H9 (cell line): ENCODE results near the gene CEMIP. TPM values are rescaled to one million over a fixed set of nuclear protein-coding genes. Genes with fewer than 3 reads are reported as not detected.

Source experiments
- DNase-seq: peaks from one replicate; pipeline ENCODE4 v3.0.0-alpha.2; 2017
- H2AFZ ChIP-seq: one replicate; pipeline ENCODE4 v1.6.1; 2013; ENCODE audit warnings: mild to moderate bottlenecking, low read length, control low read depth, moderate library complexity
- H2AK5ac ChIP-seq: 2 replicates; pipeline ENCODE4 v1.6.1; 2013; ENCODE audit warnings: low read length, control low read depth, mixed read lengths; ENCODE audit not compliant: insufficient read length
- H2BK120ac ChIP-seq: one replicate; pipeline ENCODE4 v1.6.1; 2013; ENCODE audit warnings: low read depth, mild to moderate bottlenecking, low read length, control low read depth, inconsistent platforms; ENCODE audit not compliant: poor library complexity, severe bottlenecking
- H2BK12ac ChIP-seq: 2 replicates; pipeline ENCODE4 v1.6.1; 2013; ENCODE audit warnings: low read length, control low read depth, mixed read lengths, low read depth; ENCODE audit not compliant: insufficient read length
- H2BK15ac ChIP-seq: 2 replicates; pipeline ENCODE4 v1.6.1; 2013; ENCODE audit warnings: low read depth, low read length, control low read depth
- H2BK20ac ChIP-seq: one replicate; pipeline ENCODE4 v1.6.1; 2013; ENCODE audit warnings: low read depth, mild to moderate bottlenecking, low read length, control low read depth, inconsistent platforms; ENCODE audit not compliant: poor library complexity, severe bottlenecking
- H2BK5ac ChIP-seq: 2 replicates; pipeline ENCODE4 v1.6.1; 2013; ENCODE audit warnings: low read length, control low read depth, mixed read lengths; ENCODE audit not compliant: insufficient read length
- H3K14ac ChIP-seq: 2 replicates; pipeline ENCODE4 v1.6.1; 2013; ENCODE audit warnings: low read length, control low read depth; ENCODE audit not compliant: insufficient read depth
- H3K18ac ChIP-seq: 2 replicates; pipeline ENCODE4 v1.6.1; 2013; ENCODE audit warnings: low read depth, mild to moderate bottlenecking, mixed read lengths, low read length, control low read depth; ENCODE audit not compliant: insufficient read length
- H3K23ac ChIP-seq: 2 replicates; pipeline ENCODE4 v1.6.1; 2013; ENCODE audit warnings: low read length, control low read depth, mixed read lengths, low read depth; ENCODE audit not compliant: insufficient read length
- H3K23me2 ChIP-seq: 2 replicates; pipeline ENCODE4 v1.6.1; 2013; ENCODE audit warnings: low read depth, mild to moderate bottlenecking, mixed read lengths, low read length, control low read depth; ENCODE audit not compliant: insufficient read length, poor library complexity, severe bottlenecking
- H3K27ac ChIP-seq: 2 replicates; pipeline ENCODE4 v1.5.1; 2013; ENCODE audit warnings: low read length, control low read depth, mixed read lengths, low read depth; ENCODE audit not compliant: insufficient read length
- H3K27me3 ChIP-seq: 2 replicates; pipeline ENCODE4 v1.6.1; 2013; ENCODE audit warnings: low read length, control low read depth, inconsistent platforms; ENCODE audit not compliant: insufficient read depth
- H3K4ac ChIP-seq: 2 replicates; pipeline ENCODE4 v1.6.1; 2013; ENCODE audit warnings: low read depth, mild to moderate bottlenecking, control low read depth, inconsistent platforms, low read length, moderate library complexity
- H3K4me1 ChIP-seq: 2 replicates; pipeline ENCODE4 v1.6.1; 2013; ENCODE audit warnings: low read length, control low read depth, inconsistent platforms; ENCODE audit not compliant: insufficient read depth
- H3K4me2 ChIP-seq: 2 replicates; pipeline ENCODE4 v1.6.1; 2013; ENCODE audit warnings: low read length, control low read depth, mixed read lengths; ENCODE audit not compliant: insufficient read length, insufficient read depth
- H3K56ac ChIP-seq: 2 replicates; pipeline ENCODE4 v1.6.1; 2013; ENCODE audit warnings: low read depth, mild to moderate bottlenecking, mixed read lengths, low read length, control low read depth; ENCODE audit not compliant: insufficient read length
- H3K79me1 ChIP-seq: 2 replicates; pipeline ENCODE4 v1.6.1; 2013; ENCODE audit warnings: low read depth, mild to moderate bottlenecking, moderate library complexity, low read length, control low read depth, inconsistent platforms; ENCODE audit not compliant: insufficient read depth, poor library complexity, severe bottlenecking
- H3K79me2 ChIP-seq: 2 replicates; pipeline ENCODE4 v1.6.1; 2013; ENCODE audit warnings: low read length, control low read depth, inconsistent platforms; ENCODE audit not compliant: insufficient read depth
- H3K9ac ChIP-seq: 2 replicates; pipeline ENCODE4 v1.6.1; 2013; ENCODE audit warnings: low read length, control low read depth, mixed read lengths; ENCODE audit not compliant: insufficient read length; ENCODE audit errors: extremely low read depth
- H3K9me3 ChIP-seq: one replicate; pipeline ENCODE4 v1.6.1; 2013; ENCODE audit warnings: low read depth, low read length, inconsistent platforms; ENCODE audit not compliant: control insufficient read depth
- H3T11ph ChIP-seq: one replicate; pipeline ENCODE4 v1.6.1; 2013; ENCODE audit warnings: mild to moderate bottlenecking, low read length, control low read depth, inconsistent platforms
- H4K20me1 ChIP-seq: one replicate; pipeline ENCODE4 v1.6.1; 2013; ENCODE audit not compliant: control insufficient read depth, insufficient read length, insufficient read depth
- H4K5ac ChIP-seq: 2 replicates; pipeline ENCODE4 v1.6.1; 2013; ENCODE audit warnings: low read depth, mild to moderate bottlenecking, mixed read lengths, low read length, control low read depth; ENCODE audit not compliant: insufficient read length
- H4K8ac ChIP-seq: replicated peaks from 2 replicates; pipeline ENCODE4 v1.6.1; 2013; ENCODE audit warnings: low read length, control low read depth, mixed read lengths, low read depth; ENCODE audit not compliant: insufficient read length
- H4K91ac ChIP-seq: 2 replicates; pipeline ENCODE4 v1.6.1; 2013; ENCODE audit warnings: low read depth, mild to moderate bottlenecking, moderate library complexity, mixed read lengths, low read length, control low read depth; ENCODE audit not compliant: insufficient read length
- H3K27ac Mint-ChIP-seq, 3 experiments: 2 replicates in 2 of 3; 3 replicates in 1 of 3; pipeline ENCODE4 v1.8.0; 2020 to 2021; ENCODE audit warnings: mixed read lengths in 3 of 3, mild to moderate bottlenecking in 1 of 3, moderate library complexity in 1 of 3
- H3K27me3 Mint-ChIP-seq: 2 replicates; pipeline ENCODE4 v1.8.0; 2021; ENCODE audit warnings: low read depth, mild to moderate bottlenecking, moderate library complexity, mixed read lengths
- H3K36me3 Mint-ChIP-seq, 3 experiments: 2 replicates in 2 of 3; 3 replicates in 1 of 3; pipeline ENCODE4 v1.8.0; 2020 to 2021; ENCODE audit warnings: low read depth in 3 of 3, mixed read lengths in 3 of 3; ENCODE audit not compliant: insufficient read depth in 1 of 3
- H3K4me1 Mint-ChIP-seq, 2 experiments: 2 replicates each; pipeline ENCODE4 v1.8.0; 2020; ENCODE audit warnings: mixed read lengths in 2 of 2
- H3K4me3 Mint-ChIP-seq, 2 experiments: 2 replicates in 1 of 2; 3 replicates in 1 of 2; pipeline ENCODE4 v1.8.0; 2020 to 2021; ENCODE audit warnings: mild to moderate bottlenecking in 2 of 2, mixed read lengths in 2 of 2, moderate library complexity in 1 of 2
- H3K9me3 Mint-ChIP-seq, 2 experiments: 2 replicates in 1 of 2; 3 replicates in 1 of 2; pipeline ENCODE4 v1.8.0; 2020; ENCODE audit warnings: mild to moderate bottlenecking in 2 of 2, mixed read lengths in 2 of 2, moderate library complexity in 1 of 2
- CTCF ChIP-seq: fragments of 200-600 bp; sonication (generic); conservative IDR thresholded peaks from 3 replicates; pipeline ENCODE4 v1.8.0; 2021; ENCODE audit warnings: antibody characterized with exemption, mild to moderate bottlenecking
- WGBS: extraction: QIAGEN DNeasy Blood & Tissue Kit; methylation state at CpG from one replicate; pipeline ENCODE4 v1.1.7; 2013; ENCODE audit warnings: missing lambda C conversion rate, low lambda C conversion rate, mixed read lengths; ENCODE audit not compliant: insufficient read length; ENCODE audit errors: extremely low coverage; 5-methylcytosine and 5-hydroxymethylcytosine counted together
- total RNA-seq: library from RNA; stranded (reverse); gene quantifications from 2 replicates; pipeline ENCODE4 v1.2.1, GENCODE V29; 2021

CEMIP gene
- total RNA-seq, 1 experiment from 2014 or later = 0.09 TPM

- DNase-seq = no peak
- no CpG with 5 or more reads among the region's 5 CpGs for WGBS
- Histone ChIP-seq H4K5ac (no peak overlapping the region), H2BK120ac (no peak overlapping the region), H3K9ac (no peak overlapping the region), H3K79me1 (no peaks in the 10 kb centered on the region), H2AFZ (no peak overlapping the region), H2BK20ac (no peak overlapping the region), H3K9me3 (no peaks in the 10 kb centered on the region), H3K27ac (no peak overlapping the region), H3K4me1 (no peaks in the 10 kb centered on the region), H2BK12ac (no peak overlapping the region), H4K8ac (no peak overlapping the region), H2BK15ac (no peak overlapping the region), H3K23ac (no peak overlapping the region), H2BK5ac (no peak overlapping the region), H3K18ac (no peak overlapping the region), H3K4me2 (no peak overlapping the region), H3K27me3 (no peaks in the 10 kb centered on the region), H3K14ac (no peak overlapping the region), H3K23me2 (no peaks in the 10 kb centered on the region), H4K20me1 (no peaks in the 10 kb centered on the region), H2AK5ac (no peak overlapping the region), H3K56ac (no peak overlapping the region), H3K79me2 (no peaks in the 10 kb centered on the region), H3T11ph (no peak overlapping the region), H3K4ac (no peak overlapping the region), H4K91ac (no peak overlapping the region)
- no peaks in the 10 kb centered on the region for H3K9me3 Mint-ChIP-seq
- TF ChIP-seq CTCF = no peak
- H3K36me3 Mint-ChIP-seq = no peaks in the 10 kb centered on the region
- H3K4me3 Mint-ChIP-seq = no peak overlapping the region
- no peak overlapping the region for H3K27ac Mint-ChIP-seq
- peaks cover 7% of the 10 kb centered on the region for H3K27me3 Mint-ChIP-seq
- peaks cover 16% of the 10 kb centered on the region in 2 experiments for H3K4me1 Mint-ChIP-seq
Measured at GRCh38 chr15:80841541-80841940, 62.4 kb downstream of the CEMIP start.
